ENCODE data around the gene ZSWIM4.

ZSWIM4 gene

DNA sequence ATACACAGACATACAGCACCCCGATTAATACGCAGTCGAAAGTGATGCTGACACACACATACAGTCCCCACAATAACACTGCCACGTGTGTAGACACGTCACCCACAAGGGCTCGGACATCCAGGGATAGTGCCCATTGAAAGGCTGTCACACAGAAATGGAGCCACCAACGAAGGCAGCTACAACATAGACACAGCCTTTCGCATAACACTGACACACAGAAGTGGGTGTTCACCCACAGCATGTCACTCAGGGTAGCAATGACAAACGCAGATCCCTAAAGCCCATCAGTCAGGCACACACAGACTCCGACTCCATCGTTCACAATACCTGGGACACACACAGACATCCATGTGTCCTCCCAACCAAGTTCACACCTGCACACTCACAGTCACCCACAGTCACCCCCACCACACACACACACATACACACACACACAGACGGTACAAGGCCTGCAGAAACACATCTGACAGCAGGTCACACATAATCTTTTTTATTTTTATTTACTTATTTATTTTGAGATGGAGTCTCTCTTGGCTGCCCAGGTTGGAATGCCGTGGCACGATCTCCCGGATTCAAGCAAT is 71.3 kb downstream of the ZSWIM4 start:
- no peak for DNase-seq (ENCODE audit: insufficient read length, low spot score)
- FAIRE-seq, result no peak
- TF ChIP-seq, protein P1, sequence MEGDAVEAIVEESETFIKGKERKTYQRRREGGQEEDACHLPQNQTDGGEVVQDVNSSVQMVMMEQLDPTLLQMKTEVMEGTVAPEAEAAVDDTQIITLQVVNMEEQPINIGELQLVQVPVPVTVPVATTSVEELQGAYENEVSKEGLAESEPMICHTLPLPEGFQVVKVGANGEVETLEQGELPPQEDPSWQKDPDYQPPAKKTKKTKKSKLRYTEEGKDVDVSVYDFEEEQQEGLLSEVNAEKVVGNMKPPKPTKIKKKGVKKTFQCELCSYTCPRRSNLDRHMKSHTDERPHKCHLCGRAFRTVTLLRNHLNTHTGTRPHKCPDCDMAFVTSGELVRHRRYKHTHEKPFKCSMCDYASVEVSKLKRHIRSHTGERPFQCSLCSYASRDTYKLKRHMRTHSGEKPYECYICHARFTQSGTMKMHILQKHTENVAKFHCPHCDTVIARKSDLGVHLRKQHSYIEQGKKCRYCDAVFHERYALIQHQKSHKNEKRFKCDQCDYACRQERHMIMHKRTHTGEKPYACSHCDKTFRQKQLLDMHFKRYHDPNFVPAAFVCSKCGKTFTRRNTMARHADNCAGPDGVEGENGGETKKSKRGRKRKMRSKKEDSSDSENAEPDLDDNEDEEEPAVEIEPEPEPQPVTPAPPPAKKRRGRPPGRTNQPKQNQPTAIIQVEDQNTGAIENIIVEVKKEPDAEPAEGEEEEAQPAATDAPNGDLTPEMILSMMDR (IDR thresholded peaks at IDR 0.05; ENCODE audit: insufficient read depth, missing control alignments), result no peak

DNA sequence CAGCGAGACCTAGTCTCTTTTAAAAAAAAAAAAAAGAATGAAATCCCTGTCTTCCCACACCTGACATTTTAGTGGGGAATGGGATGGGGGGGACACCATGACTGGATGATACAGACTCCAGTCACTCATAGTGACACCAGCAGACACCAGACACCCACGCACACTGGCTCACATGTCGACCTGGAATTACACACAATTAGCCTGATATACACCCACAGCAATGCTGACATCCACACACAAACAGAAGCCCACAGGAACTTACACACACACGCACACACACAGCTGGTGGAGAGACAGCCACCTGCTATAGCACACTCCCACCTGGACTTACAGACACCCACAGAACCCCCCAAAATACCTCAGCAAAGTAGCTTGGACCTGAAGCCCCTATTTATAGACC is 73.4 kb downstream of the ZSWIM4 start:
- TF ChIP-seq, protein P1 (IDR thresholded peaks at IDR 0.05; ENCODE audit: insufficient read depth, missing control alignments), result no peak
- no peak for FAIRE-seq

DNA sequence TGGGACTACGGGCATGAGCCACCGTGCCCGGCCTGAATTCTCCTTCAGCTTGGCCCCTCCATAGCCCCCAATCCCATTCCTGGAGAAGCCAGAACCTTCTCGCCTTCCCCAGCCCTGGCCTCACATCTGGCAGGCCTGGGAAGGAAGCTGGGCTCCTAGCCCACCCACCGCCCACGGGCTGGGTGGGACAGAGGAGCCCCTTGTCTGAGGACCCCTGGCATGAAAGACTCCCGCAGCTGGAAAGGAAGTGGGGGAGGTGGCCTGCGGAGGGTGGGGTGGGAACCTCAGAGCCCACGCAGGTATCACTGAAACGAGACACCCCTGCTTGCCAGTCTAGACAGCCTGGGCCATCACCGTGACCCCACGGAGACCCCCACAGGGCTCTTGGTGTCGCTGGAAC is 74.0 kb downstream of the ZSWIM4 start:
- DNase-seq (ENCODE audit: insufficient read length, low spot score), result no peak
- TF ChIP-seq, protein P1 (IDR thresholded peaks at IDR 0.05; ENCODE audit: insufficient read depth, missing control alignments), result no peak
- FAIRE-seq, result no peak

More for the DNA sequence above, 73.4 kb downstream of the ZSWIM4 start:
- no peak for DNase-seq (ENCODE audit: insufficient read length, low spot score)

DNA sequence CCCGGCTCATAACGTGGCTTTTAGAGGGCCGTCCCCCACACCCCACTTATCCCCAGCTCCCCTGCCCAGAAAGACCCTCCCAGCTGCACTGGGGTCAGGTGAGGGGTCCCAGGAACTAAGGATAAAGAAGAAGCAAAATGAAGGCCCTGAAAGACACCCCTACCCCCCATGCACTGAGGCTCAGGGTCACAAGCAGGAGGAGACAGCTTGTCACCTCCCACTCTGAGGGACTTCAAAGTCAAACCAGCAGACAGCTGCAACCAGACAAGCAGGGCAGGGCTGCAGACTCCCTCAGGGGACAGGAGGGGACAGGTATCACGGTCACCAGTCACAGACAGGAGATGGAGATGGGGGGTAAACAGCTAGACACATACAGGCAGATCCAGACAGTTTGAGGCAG is 75.6 kb downstream of the ZSWIM4 start:
- DNase-seq (ENCODE audit: insufficient read length, low spot score) (no peak), FAIRE-seq (no peak)
- TF ChIP-seq, protein P1 (IDR thresholded peaks at IDR 0.05; ENCODE audit: insufficient read depth, missing control alignments), result no peak

DNA sequence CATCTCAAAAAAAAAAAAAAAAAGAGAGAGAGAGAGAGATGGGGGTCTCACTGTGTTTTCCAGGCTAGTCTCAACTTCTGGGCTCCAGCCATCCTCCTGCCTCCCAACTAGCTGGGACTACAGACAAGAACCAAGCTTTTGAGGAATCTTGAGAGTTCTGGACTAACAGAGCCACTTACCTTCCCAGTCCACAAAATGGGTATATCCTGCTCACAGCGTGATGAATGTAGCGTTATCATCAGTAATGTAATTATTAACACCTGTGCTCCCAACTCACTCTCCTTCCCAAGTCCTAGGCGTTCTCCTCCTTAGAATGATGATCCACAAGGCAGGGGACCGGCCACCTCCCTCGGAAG is 77.1 kb downstream of the ZSWIM4 start:
- DNase-seq (ENCODE audit: insufficient read length, low spot score), result no peak
- FAIRE-seq, result no peak
- TF ChIP-seq, protein P1 (IDR thresholded peaks at IDR 0.05; ENCODE audit: insufficient read depth, missing control alignments), result no peak

DNA sequence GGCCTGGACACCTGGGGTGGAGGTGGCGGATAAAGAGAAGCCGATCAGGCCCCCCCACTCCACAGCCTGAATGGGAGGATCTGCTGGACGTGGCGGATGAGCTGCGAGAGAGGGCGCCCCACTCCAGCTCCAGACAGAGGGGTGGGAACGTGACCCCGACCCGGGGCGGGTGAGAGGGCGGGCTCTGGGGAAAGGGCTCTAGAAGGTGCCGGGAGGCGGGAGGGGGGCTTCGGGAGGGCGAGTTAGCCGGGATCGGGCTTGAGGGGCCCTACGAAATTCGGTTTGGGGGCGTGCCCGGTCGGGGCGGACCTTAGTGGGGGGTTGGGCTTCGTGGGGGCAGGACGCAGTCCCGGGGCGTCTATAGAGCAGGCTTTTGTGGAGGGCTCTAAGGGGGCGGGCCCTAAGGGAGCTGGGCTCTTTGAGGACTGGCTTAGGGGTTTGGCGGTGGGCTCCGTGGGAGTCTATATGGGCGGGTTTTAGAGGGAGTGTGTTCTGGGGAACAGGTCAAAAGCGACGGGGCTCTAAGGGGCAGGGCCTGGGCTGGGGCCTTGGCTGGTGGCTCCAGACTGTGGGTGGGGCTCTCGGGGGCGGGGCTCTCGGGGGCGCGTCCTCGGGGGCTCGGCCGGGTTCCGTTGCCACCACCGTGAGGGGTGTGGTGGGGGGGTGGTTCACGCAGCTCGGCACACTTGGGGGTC is 77.6 kb downstream of the ZSWIM4 start:
- DNase-seq (ENCODE audit: insufficient read length, low spot score), result no peak
- FAIRE-seq, result no peak

More for the DNA sequence above, 77.6 kb downstream of the ZSWIM4 start:
- TF ChIP-seq, protein P1 (IDR thresholded peaks at IDR 0.05; ENCODE audit: insufficient read depth, missing control alignments), result no peak
